Inflammatory macrophage (primary cell): ENCODE measurements around the gene IL4I1.

Experiments
- DNase-seq, 2 donors: peaks; one replicate each; pipeline ENCODE4 v3.0.0-alpha.2; 2020 to 2022

The IL4I1 gene

GRCh38 chr19:49849433-49850220, 47.1 kb downstream of the IL4I1 start:
- DNase-seq = no peak

GRCh38 chr19:49848938-49849337, 47.7 kb downstream of the IL4I1 start:
- DNase-seq = no peak

- DNase-seq = peak; percentile 72 to 74
These were observed 48.7 kb downstream of the IL4I1 start for GRCh38 chr19:49847731-49848696.

GRCh38 chr19:49846408-49846807, 50.3 kb downstream of the IL4I1 start:
- DNase-seq = no peak

- DNase-seq = no peak
These were observed 51.3 kb downstream of the IL4I1 start for GRCh38 chr19:49845414-49845813.

- DNase-seq = peak; percentile 36 to 54
These were observed 52.3 kb downstream of the IL4I1 start for GRCh38 chr19:49844138-49845095.

- DNase-seq = no peak
These were observed 53.4 kb downstream of the IL4I1 start for GRCh38 chr19:49843265-49843664.

- DNase-seq = no peak
These were observed 55.9 kb downstream of the IL4I1 start for GRCh38 chr19:49840736-49841249.

- DNase-seq = no peak
These were observed 56.4 kb downstream of the IL4I1 start for GRCh38 chr19:49840321-49840720.

GRCh38 chr19:49839713-49840112, 57.0 kb downstream of the IL4I1 start:
- no peak for DNase-seq
